GM19438 (cell line): Measurements from ENCODE around the gene CA12.
"Not testable (repeated sequence)": the region's sequence is repeated elsewhere in the genome, so short reads cannot be mapped to it uniquely, and the experiment has no call there.

Experiments
- ATAC-seq: cut with Tn5 transposase; IDR thresholded peaks from one replicate; pipeline ENCODE4 v1.9.1; 2021; ENCODE audit warnings: low read depth; ENCODE audit not compliant: unreplicated experiment

The CA12 gene

DNA sequence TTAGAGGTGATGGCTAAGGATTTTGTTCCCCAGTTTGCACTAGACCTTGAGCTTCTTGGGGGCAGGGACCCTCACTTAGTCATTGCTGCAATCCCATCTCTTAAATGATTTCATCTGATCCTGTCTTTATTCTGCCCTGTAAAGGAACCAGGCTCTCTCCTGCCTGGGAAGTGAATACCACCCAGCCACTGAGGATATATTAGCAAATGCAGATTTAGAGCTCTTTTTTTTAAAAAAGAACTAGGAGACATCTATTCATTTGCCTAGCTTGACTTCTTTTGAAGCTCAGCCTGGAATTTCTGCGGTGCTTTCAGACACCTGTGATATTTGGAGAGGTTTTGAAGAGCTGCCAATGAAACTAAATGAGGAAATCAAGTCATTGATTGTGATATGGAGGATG lies 41.8 kb downstream of the CA12 start:
- ATAC-seq = no peak

DNA sequence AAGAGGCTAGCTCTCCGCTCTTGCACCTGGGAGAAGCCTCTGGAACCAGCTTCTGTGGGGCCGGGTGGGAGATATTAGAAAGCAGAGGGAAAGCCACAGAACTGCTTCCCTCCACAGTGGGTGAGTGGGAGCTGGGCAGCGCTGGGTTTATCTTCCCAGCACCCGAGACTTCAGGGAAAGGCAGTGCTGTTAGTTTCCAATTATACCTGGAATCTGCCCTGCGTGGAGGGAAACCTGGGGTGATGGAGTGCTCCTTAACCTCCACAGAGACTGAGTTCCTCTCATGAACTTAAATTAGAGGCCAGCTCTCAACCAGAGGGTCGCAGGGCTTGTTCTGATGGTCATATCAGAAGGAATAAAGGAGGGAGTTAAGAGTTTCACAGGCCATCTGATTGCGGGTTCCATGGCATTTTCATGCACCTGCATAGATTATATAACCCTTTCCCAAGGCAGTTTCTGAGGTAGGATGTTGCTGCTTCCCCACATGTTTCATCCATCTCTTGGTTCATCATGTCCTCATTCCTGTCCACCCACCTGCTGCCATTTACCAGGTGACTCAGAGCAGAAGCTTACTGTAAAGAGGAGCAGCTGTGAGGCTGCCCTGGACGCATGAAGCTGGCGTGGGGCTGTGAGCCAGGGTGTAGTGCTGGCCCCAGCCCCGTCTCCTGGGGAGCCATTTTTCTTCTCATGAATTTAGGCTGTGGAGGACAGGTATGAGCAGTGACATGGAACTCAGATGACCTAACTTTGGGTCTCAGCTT lies 42.5 kb downstream of the CA12 start:
- ATAC-seq = no peak

DNA sequence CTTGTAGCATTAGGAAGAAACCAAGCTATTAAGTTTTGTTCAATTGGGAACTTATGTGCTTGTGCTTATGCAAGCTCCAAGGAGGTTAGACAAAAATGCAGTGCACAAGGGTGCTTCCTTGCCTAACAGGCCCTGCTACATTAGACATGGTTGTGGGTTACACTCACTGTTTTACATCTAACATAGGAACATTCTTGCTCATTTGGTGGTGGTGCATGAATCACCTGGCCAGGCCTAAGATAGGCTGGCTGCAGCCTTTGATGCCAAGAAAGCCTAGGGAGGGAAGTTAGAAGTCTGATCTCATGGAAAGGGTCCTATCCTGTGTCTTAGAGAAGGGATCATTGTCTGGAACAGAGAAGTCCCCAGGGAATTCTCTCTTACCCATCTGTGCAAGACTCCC lies 43.5 kb downstream of the CA12 start:
- ATAC-seq = no peak

DNA sequence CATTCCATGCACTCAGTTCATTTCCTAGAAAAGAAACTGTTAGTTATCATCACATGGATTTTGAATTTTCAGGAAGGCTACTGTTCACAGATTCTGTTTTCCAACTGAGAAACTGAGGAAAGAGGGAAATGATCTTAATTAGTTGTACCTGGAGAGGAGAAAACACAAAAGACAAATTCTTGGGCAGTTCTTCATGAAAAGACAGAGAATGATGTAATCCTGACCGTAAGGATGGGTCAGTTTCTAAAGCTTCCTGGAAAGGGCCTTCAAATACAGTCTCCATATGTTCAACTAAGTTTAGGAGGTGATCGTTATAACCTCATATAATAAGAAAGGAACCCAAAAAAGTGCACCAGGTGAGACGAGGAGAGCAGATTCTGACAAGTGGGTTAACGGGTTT lies 44.6 kb downstream of the CA12 start:
- ATAC-seq = no peak

DNA sequence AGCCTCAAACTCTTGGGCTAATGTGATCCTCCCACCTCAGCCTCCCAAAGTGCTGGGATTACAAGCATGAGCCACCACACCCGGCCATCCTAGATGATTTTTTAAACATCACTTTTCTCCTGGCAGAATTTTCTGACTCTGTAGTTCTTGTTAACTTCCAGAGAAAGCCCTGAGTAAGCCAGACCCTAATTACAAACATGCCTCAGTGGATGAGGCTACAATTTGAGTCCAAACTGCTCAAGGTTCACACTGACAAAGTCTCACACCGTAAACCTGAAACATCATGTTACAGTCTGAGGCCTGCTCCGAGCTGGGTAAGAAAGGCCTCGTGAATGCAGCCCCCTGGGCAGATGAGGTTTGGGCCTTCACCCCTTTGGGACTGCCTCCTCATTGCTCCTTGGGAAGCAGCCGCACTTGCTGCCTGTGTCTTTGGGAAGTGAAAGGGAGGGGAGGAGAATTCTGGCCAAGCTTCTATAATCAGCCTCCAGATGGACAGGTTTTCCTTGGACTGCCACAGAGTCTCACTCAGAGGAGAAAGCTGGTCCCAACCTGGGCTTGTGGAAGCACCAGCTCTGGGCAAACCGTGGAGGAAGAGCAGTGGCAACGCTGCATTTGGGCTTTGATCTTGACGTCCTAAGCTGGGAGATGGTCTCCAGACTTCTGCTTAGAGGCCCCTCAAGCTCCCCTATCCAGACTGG lies 46.0 kb downstream of the CA12 start:
- ATAC-seq = no peak

DNA sequence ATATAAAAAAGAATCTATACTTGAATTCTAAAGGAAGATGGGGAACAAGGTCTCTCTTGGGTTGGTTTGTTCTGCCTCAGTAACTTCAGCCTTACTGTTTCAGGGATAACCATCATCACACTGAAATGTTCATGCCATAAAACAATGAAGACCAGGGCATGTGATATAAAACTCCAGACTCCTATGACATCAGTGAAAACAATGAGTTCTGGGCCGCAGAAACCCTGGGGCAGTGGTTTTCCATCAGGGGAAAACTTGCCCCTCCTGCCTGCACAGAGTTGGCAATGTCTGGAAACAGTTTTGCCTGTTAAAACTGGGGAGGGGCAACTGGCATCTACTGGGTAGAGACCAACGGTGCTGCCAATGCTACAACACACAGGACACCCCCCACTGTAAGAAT lies 46.8 kb downstream of the CA12 start:
- no peak for ATAC-seq

DNA sequence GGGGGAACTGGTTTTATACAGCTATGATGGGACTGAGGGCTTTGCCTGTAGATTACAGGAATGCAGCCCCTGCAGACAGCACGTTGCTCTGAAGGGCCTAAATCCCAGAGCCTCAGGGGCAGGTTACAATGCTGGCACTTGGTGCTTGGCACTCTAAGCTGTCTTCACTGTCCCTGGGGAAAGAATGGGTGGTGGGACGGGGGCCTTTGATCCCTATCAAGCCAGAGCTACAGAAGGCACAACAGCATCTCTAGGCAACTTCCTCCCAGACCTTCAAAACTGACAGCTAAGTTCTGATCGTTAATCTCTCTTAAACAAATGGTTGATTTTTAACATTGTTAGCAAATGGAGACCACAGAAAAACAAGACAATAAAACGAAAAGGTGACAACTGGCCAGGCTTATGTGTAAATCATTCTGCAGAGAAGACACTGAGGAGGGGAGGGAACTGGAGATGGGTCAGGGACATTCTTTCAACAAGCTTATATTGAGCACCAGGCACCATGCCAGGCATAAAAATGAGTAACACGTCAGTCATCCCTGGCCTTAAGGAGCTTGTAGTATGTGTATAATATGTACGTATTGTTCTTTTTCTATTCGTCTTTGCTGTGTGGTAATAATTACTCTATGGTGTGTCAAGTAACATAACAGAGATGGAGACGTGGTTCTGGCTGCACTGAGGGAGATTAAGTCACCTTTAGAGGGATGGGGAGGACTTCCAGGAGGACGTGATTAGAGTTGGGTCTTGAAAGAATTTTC lies 49.1 kb downstream of the CA12 start:
- ATAC-seq = no peak

DNA sequence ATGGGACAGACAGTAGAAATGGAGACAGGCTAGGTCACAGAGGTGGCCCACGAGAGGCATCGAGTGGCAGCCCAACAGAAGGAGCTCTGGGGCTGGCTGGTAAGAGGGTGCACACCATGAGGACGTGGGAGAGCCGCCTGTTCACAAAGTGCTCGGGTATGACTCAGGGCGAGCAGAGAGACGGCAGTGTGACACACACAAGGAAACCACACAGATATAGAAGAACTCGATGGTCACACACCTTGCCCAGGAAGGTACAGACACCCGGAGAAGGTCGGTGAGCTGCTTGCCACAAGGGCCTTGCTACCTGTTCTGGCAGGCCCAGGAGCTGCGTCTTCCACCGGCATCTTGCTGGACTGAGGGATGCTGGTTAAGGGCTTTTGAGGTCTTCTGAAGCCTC lies 50.2 kb downstream of the CA12 start:
- no peak for ATAC-seq

DNA sequence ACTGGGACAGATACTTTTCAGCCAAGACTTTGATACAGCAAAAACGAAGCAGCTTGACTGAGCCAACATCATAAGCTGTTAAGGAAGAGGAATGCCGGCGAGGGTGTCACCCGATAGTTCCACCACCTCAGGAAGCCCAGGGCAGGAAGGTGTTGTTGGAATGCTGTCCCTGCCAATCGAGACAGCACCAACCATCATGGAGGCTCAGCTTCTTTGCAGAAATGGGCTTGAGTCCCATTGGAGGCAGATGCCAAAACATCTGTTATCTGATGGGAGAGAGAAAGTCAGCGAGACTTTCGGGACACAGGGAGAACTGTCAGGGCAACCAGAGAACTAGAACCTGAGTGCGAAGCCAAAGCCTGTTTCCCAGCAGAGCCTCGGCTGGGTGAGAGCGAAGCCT lies 50.7 kb downstream of the CA12 start:
- ATAC-seq = no peak

DNA sequence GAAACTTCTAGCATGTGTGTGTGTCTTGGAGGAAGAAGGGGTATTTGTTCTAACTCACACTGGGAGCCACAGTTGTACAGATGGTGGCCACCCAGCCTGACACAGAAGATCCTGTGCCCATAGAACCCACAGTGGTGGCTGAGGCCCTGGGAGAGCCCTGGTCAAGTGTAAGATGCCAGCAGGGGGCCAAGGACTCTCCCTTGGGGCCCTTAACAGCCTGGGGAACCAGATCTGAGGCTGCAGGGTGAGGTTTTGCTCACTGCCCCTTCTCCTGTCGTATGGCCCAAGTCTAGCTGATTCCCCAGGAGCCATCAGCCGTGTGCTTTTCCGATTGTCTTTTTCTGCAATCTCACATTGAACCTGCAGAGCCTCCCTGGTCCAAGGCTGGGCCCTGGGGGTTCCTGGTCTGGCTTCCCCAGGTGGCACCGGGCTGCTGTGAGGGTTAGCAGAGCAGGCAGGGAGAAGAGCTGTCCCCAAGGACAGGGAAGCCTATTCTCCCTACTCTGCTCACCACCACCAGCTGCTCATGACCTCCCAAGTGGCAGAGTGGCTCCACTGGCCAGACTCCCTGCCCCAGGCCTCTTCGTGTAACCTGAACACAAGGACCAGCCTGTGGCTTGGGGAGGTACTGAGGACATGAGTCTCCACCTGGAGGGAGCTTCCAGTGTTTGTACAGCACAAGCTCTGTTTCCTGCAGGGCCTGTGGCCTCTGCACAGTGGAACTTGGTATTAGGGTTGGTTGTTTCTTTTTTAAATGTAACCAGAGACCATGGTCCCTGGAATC lies 51.9 kb downstream of the CA12 start:
- ATAC-seq = no peak

DNA sequence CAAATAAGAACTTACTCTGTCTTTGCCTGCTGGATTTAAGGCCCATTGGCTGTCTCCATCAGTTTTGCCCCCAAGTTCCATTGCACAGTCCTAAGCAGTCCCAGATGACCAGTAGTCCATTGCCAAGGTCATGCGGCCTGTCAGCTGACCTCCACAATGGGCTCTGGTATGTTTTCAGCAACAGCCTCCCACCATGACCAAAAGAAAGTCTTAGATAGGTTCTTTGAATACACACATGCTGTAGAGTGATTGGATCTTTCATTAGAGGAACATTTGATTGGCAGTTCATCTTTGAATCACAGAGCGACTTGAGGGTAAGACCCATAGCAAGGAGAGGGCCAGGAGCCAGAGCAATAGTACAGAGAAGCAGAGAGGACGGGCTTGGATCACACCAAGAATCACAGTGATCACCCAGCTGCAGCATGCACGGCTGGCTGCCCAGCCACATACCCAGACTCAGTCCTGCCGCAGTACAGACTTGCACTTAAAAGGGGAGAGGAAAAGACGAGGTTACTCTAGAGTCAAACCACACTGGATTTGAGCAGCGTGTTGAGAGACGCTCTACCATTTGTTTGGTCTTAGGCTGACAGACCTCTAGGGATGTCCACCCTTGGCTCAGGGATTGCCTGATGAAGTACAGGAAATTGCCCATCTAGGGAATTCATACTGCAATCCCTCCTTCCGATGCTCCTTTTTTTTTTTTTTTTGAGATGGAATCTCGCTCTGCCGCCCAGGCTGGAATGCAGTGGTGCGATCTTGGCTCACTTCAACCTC lies 53.8 kb downstream of the CA12 start:
- ATAC-seq = no peak

DNA sequence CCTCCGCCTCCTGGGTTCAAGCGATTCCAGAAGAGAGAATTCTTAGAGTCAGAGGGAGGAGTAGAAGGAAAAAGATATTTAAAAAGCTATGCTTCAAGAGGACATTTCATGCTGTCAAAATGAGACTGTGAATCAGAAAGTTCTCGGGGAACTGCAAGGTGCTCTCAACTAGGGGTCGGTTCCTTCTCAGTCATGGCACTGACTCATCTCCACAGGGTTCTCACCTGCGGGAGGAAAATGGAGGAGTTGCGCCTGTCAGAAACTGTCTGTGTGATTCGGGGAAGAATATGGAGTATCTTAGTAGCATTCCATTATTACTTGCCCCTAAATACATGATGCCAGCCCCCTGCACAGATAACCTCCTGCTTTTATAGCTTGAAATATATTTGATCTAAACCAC lies 56.9 kb downstream of the CA12 start:
- no peak for ATAC-seq

DNA sequence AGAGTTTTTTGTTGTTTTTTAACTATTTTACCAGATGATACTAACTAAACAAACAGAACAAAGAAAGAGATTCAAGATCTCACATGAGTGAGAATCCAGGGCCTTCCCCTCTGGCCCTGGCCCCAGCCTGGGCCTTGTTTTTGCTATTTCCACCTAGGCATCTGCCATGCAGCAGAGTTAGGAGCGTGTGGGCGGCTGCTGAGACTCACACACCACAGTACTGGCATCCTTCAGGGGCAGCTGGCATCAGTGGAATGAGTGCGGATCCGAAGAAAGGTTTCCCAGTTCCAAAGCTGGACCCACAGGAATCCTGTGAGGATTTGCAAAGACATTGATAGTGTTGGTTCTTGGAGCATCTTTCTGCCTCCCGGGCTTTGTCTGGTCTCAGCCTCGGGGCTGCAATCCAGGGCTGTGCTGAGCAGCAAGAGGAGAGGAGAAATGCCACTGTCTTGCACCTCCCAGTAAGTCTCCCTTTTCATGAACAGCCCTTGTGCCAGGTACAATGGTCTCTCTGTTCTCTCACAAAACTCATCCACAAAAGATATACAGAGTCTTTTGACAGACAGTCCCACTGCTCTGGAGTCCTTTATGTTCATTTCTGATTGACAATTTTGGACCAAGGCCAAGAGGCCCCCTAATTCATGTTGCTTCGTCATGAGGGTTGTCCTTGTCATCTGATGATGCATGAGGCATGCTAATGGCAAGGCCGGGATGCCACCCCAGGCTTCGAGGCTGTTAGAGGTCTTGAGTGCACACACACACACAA lies 57.7 kb downstream of the CA12 start:
- no peak for ATAC-seq

DNA sequence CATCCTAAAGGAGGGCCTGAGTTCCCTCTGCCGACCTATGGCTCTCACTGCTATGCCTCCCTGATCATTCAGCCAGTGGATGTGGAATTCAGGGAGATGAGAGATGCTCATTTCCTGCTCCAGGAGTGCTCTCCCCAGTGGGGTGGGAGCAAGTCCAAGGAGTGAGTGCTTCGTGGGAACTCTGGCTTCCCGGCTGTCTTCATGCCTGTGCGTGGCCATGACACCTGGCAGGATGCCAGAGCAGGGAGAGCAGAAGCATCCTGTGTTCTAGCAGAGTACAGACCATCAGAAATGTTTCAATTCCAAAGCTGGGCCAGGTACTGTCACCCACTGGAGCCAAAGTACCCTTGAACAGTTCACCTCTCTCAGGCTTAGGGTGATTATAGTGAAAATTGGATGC lies 59.1 kb downstream of the CA12 start:
- no peak for ATAC-seq

DNA sequence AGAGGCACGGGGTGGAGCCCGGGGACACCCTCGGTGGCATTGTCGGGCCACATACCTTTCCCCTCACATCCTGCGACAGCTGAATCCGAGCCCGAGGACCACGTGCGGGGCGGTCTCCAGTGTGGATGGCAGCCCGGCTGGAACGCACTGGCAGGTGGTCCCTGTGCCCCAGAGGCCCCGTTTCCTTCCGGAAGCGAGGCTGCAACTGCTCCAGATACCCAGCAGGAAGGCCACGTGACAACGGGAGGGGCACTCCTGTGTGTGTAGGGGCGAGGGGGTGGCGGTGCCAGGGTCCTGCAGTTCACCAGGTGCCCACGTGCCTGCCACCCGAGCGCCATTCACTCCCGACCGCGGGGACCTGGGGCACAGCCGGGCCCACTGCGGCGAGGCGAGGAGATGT lies 60.2 kb downstream of the CA12 start:
- no peak for ATAC-seq

DNA sequence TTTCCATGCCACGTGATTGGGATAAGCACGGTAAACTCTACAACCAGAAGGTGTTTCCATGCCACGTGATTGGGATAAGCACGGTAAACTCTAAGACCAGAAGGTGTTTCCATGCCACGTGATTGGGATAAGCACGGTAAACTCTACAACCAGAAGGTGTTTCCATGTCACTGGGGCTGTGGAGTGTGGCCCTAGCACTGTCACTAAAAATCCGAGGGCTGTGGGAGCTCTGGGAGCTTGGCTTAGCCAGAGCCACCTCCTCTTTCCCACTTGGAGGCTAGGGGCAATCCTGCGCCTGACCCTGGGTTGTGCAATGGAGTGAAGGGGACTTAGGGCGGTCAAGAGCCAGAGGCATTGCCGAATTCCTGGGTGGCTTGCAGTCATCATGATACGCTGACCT lies 60.7 kb downstream of the CA12 start:
- ATAC-seq = not testable (repeated sequence)

DNA sequence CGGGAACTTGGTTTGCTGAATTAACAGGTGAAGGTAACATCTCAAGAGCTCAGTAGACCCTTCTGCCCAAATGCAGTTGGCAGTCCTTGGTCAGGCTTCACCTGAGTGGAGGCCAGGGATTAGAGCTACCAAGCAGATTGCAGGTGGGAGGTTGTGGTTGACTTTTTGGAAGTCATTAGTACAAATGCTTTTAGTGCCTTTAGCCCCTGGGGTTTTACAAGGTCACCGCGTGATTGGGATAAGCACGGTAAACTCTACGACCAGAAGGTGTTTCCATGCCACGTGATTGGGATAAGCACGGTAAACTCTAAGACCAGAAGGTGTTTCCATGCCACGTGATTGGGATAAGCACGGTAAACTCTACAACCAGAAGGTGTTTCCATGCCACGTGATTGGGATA lies 61.2 kb downstream of the CA12 start:
- ATAC-seq = not testable (repeated sequence)

DNA sequence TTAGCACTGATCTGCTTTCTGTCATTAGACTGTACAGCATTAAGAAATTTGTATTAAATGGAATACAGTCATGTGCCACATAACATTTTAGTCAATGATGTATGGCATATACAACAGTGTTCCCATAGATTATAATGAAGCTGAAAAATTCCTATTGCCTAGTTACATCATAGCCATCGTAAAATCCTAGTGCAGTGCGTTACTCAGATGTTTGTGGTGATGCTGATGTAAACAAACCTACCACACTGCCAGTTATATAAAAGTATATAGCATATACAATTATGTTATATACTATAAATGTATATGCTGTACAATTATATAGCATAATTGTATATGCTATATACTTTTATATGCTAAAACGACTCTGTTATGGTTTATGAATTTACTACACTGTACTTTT lies 62.6 kb downstream of the CA12 start:
- ATAC-seq = no peak

DNA sequence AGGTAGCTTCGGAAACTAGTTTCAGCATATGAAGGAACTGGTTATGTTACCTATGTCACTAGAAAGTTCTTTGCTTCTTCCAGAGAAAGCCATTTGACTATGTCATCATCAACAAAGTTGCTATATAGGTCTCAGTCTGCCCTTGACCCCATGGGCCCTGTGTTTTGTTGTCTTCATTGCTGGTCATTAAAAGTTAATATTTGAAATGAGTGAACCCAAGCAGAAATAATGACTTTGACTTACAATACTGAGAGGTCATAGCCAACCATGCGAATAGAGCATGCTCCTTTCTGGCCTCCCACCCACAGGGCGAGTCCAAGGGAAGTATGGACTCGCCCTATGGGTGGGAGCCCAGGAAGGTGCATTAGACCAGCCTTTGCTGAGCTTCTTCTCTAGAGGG lies 63.3 kb downstream of the CA12 start:
- no peak for ATAC-seq
